ENCODE results near the gene NME2. TPM values are rescaled to one million over a fixed set of nuclear protein-coding genes. Genes with fewer than 3 reads are reported as not detected.
"Not testable (repeated sequence)": the region's sequence is repeated elsewhere in the genome, so short reads cannot be mapped to it uniquely, and the experiment has no call there.

The NME2 gene
- total and polyA plus RNA-seq, 10 of the 15 experiments (the other 5 are each of a cell fraction or from before 2014, with no cell fraction given): 497 to 1,030 (median 786) TPM

- no peak for ATAC-seq
- H3K9me3 ChIP-seq (replicated peaks; ENCODE audit: control insufficient read depth, insufficient read depth, low read length): no peaks in the 10 kb centered on the region
- ChIA-PET CTCF (no interaction called here), SMC1A (ENCODE audit: uncharacterized antibody, unreplicated experiment) (no interaction called here), POLR2A (interaction anchor here (1.1 kb wide), 1 partner anchor 23 kb away, joined by 4 read pairs; no protein-coding TSS in a partner anchor), RAD21 (ENCODE audit: unreplicated experiment) (no interaction called here)
- no peak overlapping the region for H2AFZ ChIP-seq (ENCODE audit: control insufficient read depth, low read depth, low read length)
- peaks cover 6% of the 10 kb centered on the region for H3K4me1 ChIP-seq (ENCODE audit: control insufficient read depth, insufficient read depth, low read length)
- no peak overlapping the region for H3K27ac ChIP-seq (ENCODE audit: control insufficient read depth, insufficient read depth)
- no CpG with 5 or more reads among the region's 2 CpGs for WGBS (ENCODE audit: insufficient coverage, insufficient replicate concordance, low lambda C conversion rate, missing lambda C conversion rate)
- H3K27me3 ChIP-seq (replicated peaks in 1 of 2; ENCODE audit: control insufficient read depth in 2 of 2, insufficient read depth in 2 of 2, low read length in 1 of 2): no peaks in the 10 kb centered on the region
- in situ Hi-C loops (cut with MboI): no loop called here
- FAIRE-seq: no peak
- intact Hi-C loops (cut with micrococcal nuclease; ENCODE audit: unreplicated experiment): no loop called here
- no peaks in the 10 kb centered on the region for H4K20me1 ChIP-seq (ENCODE audit: control insufficient read depth, insufficient read depth)
- peaks cover 25% of the 10 kb centered on the region for H3K79me2 ChIP-seq (ENCODE audit: control insufficient read depth, insufficient read depth, low read length)
- H3K4me3 ChIP-seq: no peak overlapping the region
- no peak for DNase-seq (ENCODE audit: low read depth, low spot score)
- H3K36me3 ChIP-seq (ENCODE audit: control insufficient read depth in 2 of 2, insufficient read depth in 2 of 2, low read length in 1 of 2): peaks cover 2 to 25% of the 10 kb centered on the region in 2 experiments
- H3K4me2 ChIP-seq (ENCODE audit: control insufficient read depth, insufficient read depth): no peak overlapping the region
- no peak for TF ChIP-seq IKZF1 (conservative IDR thresholded peaks at IDR 0.05)
- no TSS peak for BruUV-seq (replicated peaks)
- H3K9ac ChIP-seq (ENCODE audit: control insufficient read depth, insufficient read depth, low read length): no peak overlapping the region
Measured at GRCh38 chr17:51170736-51171135, 4.5 kb downstream of the NME2 start.

DNA sequence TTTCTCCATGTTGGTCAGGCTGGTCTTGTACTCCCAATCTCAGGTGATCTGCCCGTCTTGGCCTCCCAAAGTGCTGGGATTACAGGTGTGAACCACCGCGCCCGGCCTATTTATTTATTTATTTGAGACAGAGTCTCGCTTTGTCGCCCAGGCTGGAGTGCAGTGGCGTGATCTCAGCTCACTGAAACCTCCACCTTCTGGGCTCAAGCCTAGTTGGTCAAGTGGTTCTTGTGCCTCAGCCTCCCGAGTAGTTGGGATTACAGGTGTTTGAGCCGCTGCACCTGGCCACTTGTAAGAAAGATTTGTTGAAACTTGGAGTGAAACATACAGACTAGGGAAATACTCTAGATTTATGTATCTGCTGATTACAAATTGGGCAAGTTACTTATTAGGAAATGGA is 5.8 kb downstream of the NME2 start:
- CTCF ChIA-PET; SMC1A ChIA-PET (ENCODE audit: uncharacterized antibody, unreplicated experiment); H3K4me1 ChIP-seq (ENCODE audit: control insufficient read depth, insufficient read depth, low read length); H3K27me3 ChIP-seq (replicated peaks in 1 of 2; ENCODE audit: control insufficient read depth in 2 of 2, insufficient read depth in 2 of 2, low read length in 1 of 2); ATAC-seq; H2AFZ ChIP-seq (ENCODE audit: control insufficient read depth, low read depth, low read length); in situ Hi-C loops (cut with MboI); H3K9me3 ChIP-seq (replicated peaks; ENCODE audit: control insufficient read depth, insufficient read depth, low read length); H3K9ac ChIP-seq (ENCODE audit: control insufficient read depth, insufficient read depth, low read length); RAD21 ChIA-PET (ENCODE audit: unreplicated experiment); BruUV-seq (replicated peaks); FAIRE-seq; H3K4me2 ChIP-seq (ENCODE audit: control insufficient read depth, insufficient read depth); H3K4me3 ChIP-seq; H3K27ac ChIP-seq (ENCODE audit: control insufficient read depth, insufficient read depth); intact Hi-C loops (cut with micrococcal nuclease; ENCODE audit: unreplicated experiment); DNase-seq (ENCODE audit: low read depth, low spot score); H4K20me1 ChIP-seq (ENCODE audit: control insufficient read depth, insufficient read depth): not testable (repeated sequence)
- peaks cover 13% of the 10 kb centered on the region for H3K79me2 ChIP-seq (ENCODE audit: control insufficient read depth, insufficient read depth, low read length)
- H3K36me3 ChIP-seq (ENCODE audit: control insufficient read depth in 2 of 2, insufficient read depth in 2 of 2, low read length in 1 of 2): peaks cover 2 to 25% of the 10 kb centered on the region in 2 experiments
- WGBS (ENCODE audit: insufficient coverage, insufficient replicate concordance, low lambda C conversion rate, missing lambda C conversion rate): 92% methylated on average over 9 of the region's 9 CpGs
- POLR2A ChIA-PET: interaction anchor here (0.6 kb wide), 1 partner anchor 378 kb away, joined by 4 read pairs; no protein-coding TSS in a partner anchor

Measured in GM12878 (cell line).